ENCODE data around the gene PHF12.

PHF12 gene

GRCh38 chr17:28911411-28912045 is 39.8 kb downstream of the PHF12 start:
- DNase-seq (ENCODE audit: extremely low spot score), result no peak
- no peak for TF ChIP-seq CTCF (IDR thresholded peaks at IDR 0.05; ENCODE audit: control extremely low read depth, extremely low read depth, low read depth, missing control alignments)
- POLR2A ChIA-PET, result interaction anchor here (0.7 kb wide), 1 partner anchor 52 kb away, joined by 4 read pairs; no protein-coding TSS in a partner anchor
- CTCF ChIA-PET, result interaction anchor here (0.9 to 11.5 kb wide), 9 partner anchors 9 to 200 kb away, joined by 3 to 89 read pairs (median 5); partner anchors contain the start of genes FLOT2 and TLCD1

GRCh38 chr17:28910534-28910933 is 40.8 kb downstream of the PHF12 start:
- no peak for TF ChIP-seq CTCF (IDR thresholded peaks at IDR 0.05; ENCODE audit: control extremely low read depth, extremely low read depth, low read depth, missing control alignments)
- ChIA-PET CTCF (interaction anchor here (0.9 to 11.5 kb wide), 12 partner anchors 8 to 233 kb away, joined by 3 to 89 read pairs (median 4); partner anchors contain the start of gene TLCD1), POLR2A (interaction anchor here (0.7 kb wide), 1 partner anchor 53 kb away, joined by 4 read pairs; no protein-coding TSS in a partner anchor)
- no peak for DNase-seq (ENCODE audit: extremely low spot score)

- no peak for DNase-seq (ENCODE audit: extremely low spot score)
- ChIA-PET POLR2A (interaction anchor here (0.6 to 0.9 kb wide), 2 partner anchors 26 to 182 kb away, joined by 4 to 5 read pairs; no protein-coding TSS in a partner anchor), CTCF (interaction anchor here (0.9 to 11.5 kb wide), 11 partner anchors 10 to 262 kb away, joined by 3 to 89 read pairs (median 8); partner anchors contain the start of genes FLOT2 and TLCD1)
- TF ChIP-seq CTCF (IDR thresholded peaks at IDR 0.05; ENCODE audit: control extremely low read depth, extremely low read depth, low read depth, missing control alignments), result no peak
Observed at GRCh38 chr17:28908640-28909167, 42.6 kb downstream of the PHF12 start.

GRCh38 chr17:28907709-28908475 is 43.4 kb downstream of the PHF12 start:
- no peak for DNase-seq (ENCODE audit: extremely low spot score)
- ChIA-PET CTCF (interaction anchor here (1.2 to 11.5 kb wide), 12 partner anchors 9 to 210 kb away, joined by 3 to 89 read pairs (median 12); partner anchors contain the start of genes FLOT2 and TLCD1), POLR2A (interaction anchor here (0.6 to 0.9 kb wide), 3 partner anchors 25 to 163 kb away, joined by 3 to 4 read pairs (median 4); no protein-coding TSS in a partner anchor)
- no peak for TF ChIP-seq CTCF (IDR thresholded peaks at IDR 0.05; ENCODE audit: control extremely low read depth, extremely low read depth, low read depth, missing control alignments)

- no peak for TF ChIP-seq CTCF (IDR thresholded peaks at IDR 0.05; ENCODE audit: control extremely low read depth, extremely low read depth, low read depth, missing control alignments)
- ChIA-PET POLR2A (interaction anchor here (0.6 to 0.9 kb wide), 2 partner anchors 35 to 162 kb away, joined by 3 to 4 read pairs; no protein-coding TSS in a partner anchor), CTCF (interaction anchor here (1.4 to 11.5 kb wide), 8 partner anchors 8 to 180 kb away, joined by 5 to 89 read pairs (median 16); partner anchors contain the start of genes FLOT2 and TLCD1)
- no peak for DNase-seq (ENCODE audit: extremely low spot score)
Observed at GRCh38 chr17:28906706-28907438, 44.4 kb downstream of the PHF12 start.

Measured in GM10248 (cell line).